Epidermal melanocyte (primary cell): ENCODE measurements around the gene NOL12.
"Not testable (repeated sequence)": the region's sequence is repeated elsewhere in the genome, so short reads cannot be mapped to it uniquely, and the experiment has no call there.

Experiments
- DNase-seq: peaks from one replicate; pipeline ENCODE4 v3.0.0; 2011; ENCODE audit warnings: low spot score; ENCODE audit not compliant: insufficient read length

Gene NOL12

GRCh38 chr22:37686002-37686982, at the start of gene NOL12:
Gene NOL12, plus strand, starts transcription at chr22:37686343. Its CDS starts 50 bp downstream, at chr22:37686393.
- DNase-seq: peak; percentile 53

- DNase-seq: no peak
These were observed 49.2 kb upstream of the NOL12 start for GRCh38 chr22:37636949-37637273.

GRCh38 chr22:37638391-37639069, 47.6 kb upstream of the NOL12 start:
- no peak for DNase-seq

- peak; percentile 79 for DNase-seq
These were observed 46.9 kb upstream of the NOL12 start, which contains the start of gene SH3BP1 for GRCh38 chr22:37639070-37639760. Gene SH3BP1, plus strand, starts transcription at chr22:37639669. Its CDS starts 119 bp downstream, at chr22:37639788.

- DNase-seq: no peak
These were observed 46.2 kb upstream of the NOL12 start for GRCh38 chr22:37639771-37640590.

GRCh38 chr22:37640591-37641560, 45.3 kb upstream of the NOL12 start:
- no peak for DNase-seq

GRCh38 chr22:37641561-37641949, 44.6 kb upstream of the NOL12 start:
- no peak for DNase-seq

GRCh38 chr22:37643225-37643847, 42.8 kb upstream of the NOL12 start:
- peak; percentile 94 for DNase-seq

- DNase-seq: no peak
These were observed 38.8 kb upstream of the NOL12 start for GRCh38 chr22:37647317-37647716.

- DNase-seq: no peak
These were observed 38.2 kb upstream of the NOL12 start for GRCh38 chr22:37647928-37648327.

- no peak for DNase-seq
These were observed 35.5 kb upstream of the NOL12 start for GRCh38 chr22:37650463-37651136.

- no peak for DNase-seq
These were observed 31.4 kb upstream of the NOL12 start for GRCh38 chr22:37654563-37655251.

- no peak for DNase-seq
These were observed 30.9 kb upstream of the NOL12 start for GRCh38 chr22:37655252-37655563.

- not testable (repeated sequence) for DNase-seq
These were observed 29.6 kb upstream of the NOL12 start for GRCh38 chr22:37656583-37656982.

- DNase-seq: no peak
These were observed 28.5 kb upstream of the NOL12 start for GRCh38 chr22:37657590-37658132.

- DNase-seq: peak; percentile 100
These were observed 27.7 kb upstream of the NOL12 start, which contains the start of gene PDXP for GRCh38 chr22:37658133-37659065. Gene PDXP, plus strand, starts transcription at chr22:37658723. Its CDS starts 60 bp downstream, at chr22:37658783.
